ENCODE results near the gene FTCD. TPM values are rescaled to one million over a fixed set of nuclear protein-coding genes. Genes with fewer than 3 reads are reported as not detected.

Gene FTCD
- total and polyA plus RNA-seq, 2 of the 8 experiments (the other 6 are each of a cell fraction or from before 2014, with no cell fraction given): 3.3 to 4.9 TPM

GRCh38 chr21:46149205-46149901 is 6.0 kb downstream of the FTCD start:
- DNase-seq (ENCODE audit: low read depth in 1 of 2, low spot score in 2 of 2): no peak
- TF ChIP-seq POLR2AphosphoS5 (IDR thresholded peaks at IDR 0.05; ENCODE audit: low read depth, low read length): no peak
- no peak for TF ChIP-seq HDAC2 (IDR thresholded peaks at IDR 0.05; ENCODE audit: borderline replicate concordance in 1 of 2, low read depth in 2 of 2, low read length in 2 of 2)
- no peak for TF ChIP-seq BACH1 (IDR thresholded peaks at IDR 0.05; ENCODE audit: low read length)
- no peak for TF ChIP-seq RNF2 (IDR thresholded peaks at IDR 0.05; ENCODE audit: borderline replicate concordance, low read depth, low read length, missing control alignments, poor library complexity, severe bottlenecking)
- no peak for TF ChIP-seq BRCA1 (IDR thresholded peaks at IDR 0.05; ENCODE audit: low read depth, low read length)
- TF ChIP-seq FOSL1 (IDR thresholded peaks at IDR 0.05; ENCODE audit: insufficient read depth, low read depth, low read length): no peak
- TF ChIP-seq SUZ12 (IDR thresholded peaks at IDR 0.05; ENCODE audit: low read length): no peak
- no peak for TF ChIP-seq MAFK (IDR thresholded peaks at IDR 0.05; ENCODE audit: low read depth, low read length)
- no peak for TF ChIP-seq CTBP2 (IDR thresholded peaks at IDR 0.05; ENCODE audit: borderline replicate concordance, insufficient read depth, insufficient read length, low read length)
- no peak for TF ChIP-seq GTF2F1 (IDR thresholded peaks at IDR 0.05; ENCODE audit: borderline replicate concordance, low read depth, low read length)
- TF ChIP-seq MAX (IDR thresholded peaks at IDR 0.05): no peak
- TF ChIP-seq EGR1 (IDR thresholded peaks at IDR 0.05; ENCODE audit: borderline replicate concordance, low read depth, low read length): no peak

More at GRCh38 chr21:46149205-46149901, 6.0 kb downstream of the FTCD start:
- Histone ChIP-seq H2BK120ac (replicated peaks; ENCODE audit: low read depth, low read length) (no peak overlapping the region), H3K9me3 (ENCODE audit: insufficient read depth in 2 of 2, low read depth in 1 of 2, low read length in 1 of 2) (peaks cover 0 to 6% of the 10 kb centered on the region in 2 experiments; a peak in 1 of 4 replicates), H3K4me2 (ENCODE audit: insufficient read depth in 1 of 2, low read depth in 2 of 2, low read length in 2 of 2) (no peak overlapping the region), H3K23me2 (ENCODE audit: low read depth, low read length) (no peaks in the 10 kb centered on the region), H3K18ac (ENCODE audit: extremely low read depth, low read length) (no peak overlapping the region), H3K27me3 (replicated peaks in 1 of 4; ENCODE audit: control insufficient read depth in 3 of 4, extremely low read depth in 1 of 4, insufficient read depth in 3 of 4, low read length in 3 of 4) (no peaks in the 10 kb centered on the region), H3K79me2 (ENCODE audit: control insufficient read depth in 1 of 2, insufficient read depth in 2 of 2, low read length in 2 of 2) (no peaks in the 10 kb centered on the region), H4K5ac (ENCODE audit: insufficient read length, low read depth, low read length) (no peak overlapping the region), H3K56ac (replicated peaks; ENCODE audit: insufficient read length, low read depth, low read length) (no peak overlapping the region), H2AFZ (ENCODE audit: low read length) (no peak overlapping the region), H2BK12ac (ENCODE audit: low read depth, low read length) (peak overlapping the region; percentile 50; the same call in 1 of the 2 replicates), H4K20me1 (replicated peaks in 1 of 2; ENCODE audit: control insufficient read depth in 1 of 2, insufficient read depth in 2 of 2, low read length in 2 of 2) (no peaks in the 10 kb centered on the region), H3K36me3 (ENCODE audit: control insufficient read depth in 2 of 4, insufficient read depth in 4 of 4, low read length in 3 of 4) (no peaks in the 10 kb centered on the region; a peak in 1 of 8 replicates), H3K79me1 (ENCODE audit: low read depth, low read length) (no peaks in the 10 kb centered on the region), H3K9ac (replicated peaks in 1 of 4; ENCODE audit: extremely low read depth in 1 of 4, low read depth in 3 of 4, low read length in 3 of 4) (no peak overlapping the region), H4K8ac (ENCODE audit: extremely low read depth, insufficient read depth, low read length) (peak overlapping the region; percentile 31; the same call in 1 of the 2 replicates), H3K27ac (ENCODE audit: low read depth, low read length) (no peak overlapping the region), H3K4me3 (ENCODE audit: extremely low read depth in 1 of 4, insufficient read depth in 2 of 4, low read depth in 3 of 4, low read length in 4 of 4) (no peak overlapping the region), H2BK5ac (ENCODE audit: low read depth, low read length) (no peak overlapping the region), H2BK15ac (ENCODE audit: low read length) (no peak overlapping the region), H3K4ac (replicated peaks; ENCODE audit: insufficient read length, low read depth, low read length) (no peak overlapping the region), H3K14ac (ENCODE audit: insufficient read length) (no peak overlapping the region), H2AK5ac (ENCODE audit: low read depth, low read length) (no peak overlapping the region), H3K4me1 (replicated peaks in 1 of 4; ENCODE audit: control insufficient read depth in 3 of 4, insufficient read depth in 4 of 4, low read length in 3 of 4) (peaks cover 0 to 24% (median 15%) of the 10 kb centered on the region in 4 experiments; a peak in 5 of 7 replicates), H2BK20ac (ENCODE audit: low read length) (no peak overlapping the region), H3K23ac (ENCODE audit: insufficient read length) (no peak overlapping the region), H4K91ac (replicated peaks; ENCODE audit: insufficient read length, low read length) (no peak overlapping the region)
- whole genome bisulfite sequencing, 2 experiments (ENCODE audit: extremely low coverage in 1 of 2, insufficient coverage in 1 of 2, insufficient read length in 1 of 2, insufficient replicate concordance in 2 of 2, low coverage in 1 of 2, low lambda C conversion rate in 2 of 2, missing lambda C conversion rate in 1 of 2): 86% methylated on average over 21 of the region's 22 CpGs; no CpG with 5 or more reads in 1 of the 2 experiments
- CTCF ChIA-PET (ENCODE audit: partially characterized antibody): interaction anchor here (0.6 to 1.9 kb wide), 7 partner anchors 8 to 147 kb away, joined by 3 to 7 read pairs (median 3); no protein-coding TSS in a partner anchor
- POLR2A ChIA-PET (ENCODE audit: partially characterized antibody): interaction anchor here (0.7 kb wide), 1 partner anchor 147 kb away, joined by 3 read pairs; no protein-coding TSS in a partner anchor
- FAIRE-seq: no peak

All from H1 (cell line).